ENCODE data around the gene NCKAP5.

The NCKAP5 gene

GRCh38 chr2:132953771-132954170 is 614.5 kb downstream of the NCKAP5 start:
- no peak for TF ChIP-seq CTCF (IDR thresholded peaks at IDR 0.05; ENCODE audit: control insufficient read depth, extremely low read depth, insufficient read depth)
- no peak overlapping the region for H3K4me3 ChIP-seq (ENCODE audit: low read depth, low read length)
- no peak for DNase-seq (ENCODE audit: low read depth)

GRCh38 chr2:132951008-132951714 is 617.1 kb downstream of the NCKAP5 start:
- DNase-seq (ENCODE audit: low read depth), result no peak
- H3K4me3 ChIP-seq (ENCODE audit: low read depth, low read length), result no peak overlapping the region
- no peak for TF ChIP-seq CTCF (IDR thresholded peaks at IDR 0.05; ENCODE audit: control insufficient read depth, extremely low read depth, insufficient read depth)

GRCh38 chr2:132949108-132949507 is 619.2 kb downstream of the NCKAP5 start:
- no peak for DNase-seq (ENCODE audit: low read depth)
- no peak for TF ChIP-seq CTCF (IDR thresholded peaks at IDR 0.05; ENCODE audit: control insufficient read depth, extremely low read depth, insufficient read depth)
- H3K4me3 ChIP-seq (ENCODE audit: low read depth, low read length), result no peak overlapping the region

GRCh38 chr2:132948211-132948610 is 620.1 kb downstream of the NCKAP5 start:
- TF ChIP-seq CTCF (IDR thresholded peaks at IDR 0.05; ENCODE audit: control insufficient read depth, extremely low read depth, insufficient read depth), result no peak
- no peak overlapping the region for H3K4me3 ChIP-seq (ENCODE audit: low read depth, low read length)
- no peak for DNase-seq (ENCODE audit: low read depth)

GRCh38 chr2:132943829-132944228 is 624.4 kb downstream of the NCKAP5 start:
- no peak for DNase-seq (ENCODE audit: low read depth)
- TF ChIP-seq CTCF (IDR thresholded peaks at IDR 0.05; ENCODE audit: control insufficient read depth, extremely low read depth, insufficient read depth), result no peak

GRCh38 chr2:132941296-132942020 is 626.8 kb downstream of the NCKAP5 start:
- no peak for TF ChIP-seq CTCF (IDR thresholded peaks at IDR 0.05; ENCODE audit: control insufficient read depth, extremely low read depth, insufficient read depth)
- no peak overlapping the region for H3K4me3 ChIP-seq (ENCODE audit: low read depth, low read length)
- no peak for DNase-seq (ENCODE audit: low read depth)

More at GRCh38 chr2:132943829-132944228, 624.4 kb downstream of the NCKAP5 start:
- H3K4me3 ChIP-seq (ENCODE audit: low read depth, low read length), result no peak overlapping the region

Data from LNCaP clone FGC (cell line).